HCT116 (cell line): ENCODE results near the gene GRIA1. TPM values are rescaled to one million over a fixed set of nuclear protein-coding genes. Genes with fewer than 3 reads are reported as not detected.

Experiments
- ATAC-seq: fragments of 200-7000 bp; cut with Tn5 transposase; 2 replicates; pipeline ENCODE4 v1.9.1; 2020; ENCODE audit warnings: mild to moderate bottlenecking, moderate library complexity
- BruUV-seq: library from RNA; stranded (reverse); fragments of 400-500 nt; replicated peaks from 2 replicates; lab custom pipeline; 2021; lab: Mats Ljungman, UMichigan
- CTCF ChIA-PET: fragments of 300-600 bp; sonication (Branson Sonifier 250); formaldehyde crosslinking; loops from one replicate; lab custom pipeline; 2021; ENCODE audit warnings: antibody characterized with exemption; lab: Charles Lee
- POLR2A ChIA-PET: fragments of 300-600, 350-600 bp; sonication (Branson Sonifier 250); formaldehyde crosslinking; loops from one replicate; lab custom pipeline; 2021; ENCODE audit warnings: antibody characterized with exemption; lab: Charles Lee
- RAD21 ChIA-PET, 2 experiments: fragments of 300-600 bp; sonication (Branson Sonifier 250); formaldehyde crosslinking; loops; one replicate each; lab custom pipeline; 2023; ENCODE audit warnings: low total read pairs in 2 of 2; ENCODE audit not compliant: uncharacterized antibody in 2 of 2, unreplicated experiment in 2 of 2, low non-redundant PET in 1 of 2; lab: Charles Lee
- DNase-seq: peaks from one replicate; pipeline ENCODE4 v3.0.0-alpha.2; 2010; ENCODE audit warnings: low read depth, low spot score
- H2AFZ ChIP-seq: fragments of 200-600 bp; shearing (Covaris generic), sonication (generic); 2 replicates; pipeline ENCODE4 v1.6.1; 2017; ENCODE audit warnings: low read depth, mixed run types, mixed read lengths, antibody characterized with exemption, low read length; ENCODE audit not compliant: poor library complexity, severe bottlenecking
- H3K27ac ChIP-seq: 2 replicates; pipeline ENCODE4 v1.5.1; 2012; ENCODE audit warnings: low read depth, low read length
- H3K27me3 ChIP-seq: fragments of 200-600 bp; sonication (generic); 2 replicates; pipeline ENCODE4 v1.6.1; 2016; ENCODE audit warnings: mixed run types, low read length, mixed read lengths; ENCODE audit not compliant: insufficient read depth
- H3K36me3 ChIP-seq, 2 experiments: fragments of 200-500 bp in 1 of 2; fragments of 200-600 bp in 1 of 2; sonication (Bioruptor generic) in 1 of 2; sonication (generic) in 1 of 2; 2 replicates each; pipeline versions ENCODE4 v1.5.1 to v1.6.1; 2014 to 2016; ENCODE audit warnings: low read length in 2 of 2, inconsistent platforms in 1 of 2, mixed read lengths in 1 of 2, mixed run types in 1 of 2; ENCODE audit not compliant: insufficient read depth in 2 of 2, control insufficient read depth in 1 of 2
- H3K4me1 ChIP-seq, 2 experiments: fragments of 200-600 bp in 1 of 2; sonication (generic) in 1 of 2; 2 replicates each; pipeline versions ENCODE4 v1.5.1 to v1.6.1; 2012 to 2017; ENCODE audit warnings: low read length in 2 of 2, inconsistent platforms in 1 of 2, mild to moderate bottlenecking in 1 of 2, mixed read lengths in 1 of 2, mixed run types in 1 of 2, moderate library complexity in 1 of 2; ENCODE audit not compliant: insufficient read depth in 2 of 2, control insufficient read depth in 1 of 2
- H3K4me2 ChIP-seq: fragments of 200-600 bp; sonication (generic); 2 replicates; pipeline ENCODE4 v1.6.1; 2017; ENCODE audit warnings: mixed run types, low read length, mixed read lengths
- H3K4me3 ChIP-seq, 2 experiments: fragments of 200-600 bp in 1 of 2; sonication (generic) in 1 of 2; replicated peaks in 1 of 2; 2 replicates each; pipeline ENCODE4 v1.5.1; 2011 to 2016; ENCODE audit warnings: low read length in 2 of 2, control low read depth in 1 of 2, low read depth in 1 of 2, mild to moderate bottlenecking in 1 of 2, mixed read lengths in 1 of 2, mixed run types in 1 of 2
- H3K79me2 ChIP-seq: fragments of 200-600 bp; sonication (generic); 2 replicates; pipeline ENCODE4 v1.6.1; 2017; ENCODE audit warnings: mild to moderate bottlenecking, mixed run types, low read length, moderate library complexity, mixed read lengths; ENCODE audit not compliant: insufficient read depth
- H3K9ac ChIP-seq: fragments of 200-600 bp; sonication (generic); 2 replicates; pipeline ENCODE4 v1.6.1; 2016; ENCODE audit warnings: low read length, mixed read lengths
- H3K9me2 ChIP-seq: fragments of 200-600 bp; sonication (generic), shearing (Covaris generic); 2 replicates; pipeline ENCODE4 v1.6.1; 2017; ENCODE audit warnings: mixed run types, mild to moderate bottlenecking, moderate library complexity; ENCODE audit not compliant: insufficient read depth
- H3K9me3 ChIP-seq, 2 experiments: fragments of 200-500 bp in 1 of 2; fragments of 200-600 bp in 1 of 2; sonication (Bioruptor generic) in 1 of 2; sonication (generic) in 1 of 2; 2 replicates each; pipeline ENCODE4 v1.6.1; 2014 to 2017; ENCODE audit warnings: low read length in 2 of 2, mixed read lengths in 2 of 2, inconsistent platforms in 1 of 2, low read depth in 1 of 2, mild to moderate bottlenecking in 1 of 2, mixed run types in 1 of 2, moderate library complexity in 1 of 2; ENCODE audit not compliant: control insufficient read depth in 1 of 2, insufficient read depth in 1 of 2
- H4K20me1 ChIP-seq: fragments of 200-600 bp; sonication (generic), shearing (Covaris generic); 2 replicates; pipeline ENCODE4 v1.6.1; 2017; ENCODE audit warnings: mixed run types, mild to moderate bottlenecking, moderate library complexity; ENCODE audit not compliant: insufficient read depth
- CEBPB ChIP-seq: IDR thresholded peaks from 2 replicates; pipeline ENCODE4 v1.6.1; 2012; ENCODE audit warnings: low read depth
- EGR1 ChIP-seq: IDR thresholded peaks from 2 replicates; pipeline ENCODE4 v1.6.1; 2012; ENCODE audit warnings: low read depth
- ELF1 ChIP-seq: IDR thresholded peaks from 2 replicates; pipeline ENCODE4 v1.6.1; 2012; ENCODE audit warnings: low read depth, borderline replicate concordance
- EZH2 ChIP-seq: fragments of 200-600 bp; sonication (generic); IDR thresholded peaks from 2 replicates; pipeline ENCODE4 v1.6.1; 2017; ENCODE audit warnings: antibody characterized with exemption, mixed run types
- EZH2phosphoT487 ChIP-seq: fragments of 200-600 bp; IDR thresholded peaks from 2 replicates; pipeline ENCODE4 v1.6.1; 2018; ENCODE audit warnings: antibody characterized with exemption, borderline replicate concordance
- FOSL1 ChIP-seq: IDR thresholded peaks from 2 replicates; pipeline ENCODE4 v1.6.1; 2012; ENCODE audit warnings: low read depth
- JUND ChIP-seq: IDR thresholded peaks from 2 replicates; pipeline ENCODE4 v1.6.1; 2012
- MAX ChIP-seq: IDR thresholded peaks from 2 replicates; pipeline ENCODE4 v1.6.1; 2012
- SIN3A ChIP-seq: IDR thresholded peaks from 2 replicates; pipeline ENCODE4 v1.6.1; 2012; ENCODE audit warnings: low read depth
- SP1 ChIP-seq: IDR thresholded peaks from 2 replicates; pipeline ENCODE4 v1.6.1; 2012; ENCODE audit warnings: low read depth
- intact Hi-C: fragments of 100-400 bp; cut with micrococcal nuclease; formaldehyde crosslinking; loops from 2 replicates; pipeline ENCODE4 v1.10.0; 2022
- total RNA-seq: library from RNA; stranded (reverse); gene quantifications from one replicate; pipeline ENCODE4 v1.2.1, GENCODE V29; 2021; ENCODE audit not compliant: unreplicated experiment
- TF ChIP-seq, protein P1 (sequence below): IDR thresholded peaks from 2 replicates; pipeline ENCODE4 v1.6.1; 2012; ENCODE audit warnings: low read depth
- TF ChIP-seq, protein P2 (sequence below): IDR thresholded peaks from 2 replicates; pipeline ENCODE4 v1.6.1; 2012
- TF ChIP-seq, protein P3 (sequence below), 3 experiments: fragments of 200-600 bp in 1 of 3; sonication (generic) in 1 of 3; IDR thresholded peaks in 2 of 3; conservative IDR thresholded peaks in 1 of 3; 2 replicates each; pipeline ENCODE4 v1.5.1; 2012 to 2017; ENCODE audit warnings: low read depth in 2 of 3, low read length in 2 of 3, antibody characterized with exemption in 1 of 3, borderline replicate concordance in 1 of 3, control low read depth in 1 of 3, mild to moderate bottlenecking in 1 of 3, mixed read lengths in 1 of 3, mixed run types in 1 of 3, moderate library complexity in 1 of 3; ENCODE audit not compliant: insufficient read depth in 1 of 3

The GRIA1 gene
- total RNA-seq, 1 experiment from 2014 or later, result not detected

- no peak for TF ChIP-seq EZH2
- TF ChIP-seq CEBPB, result no peak
- TF ChIP-seq, protein P1, sequence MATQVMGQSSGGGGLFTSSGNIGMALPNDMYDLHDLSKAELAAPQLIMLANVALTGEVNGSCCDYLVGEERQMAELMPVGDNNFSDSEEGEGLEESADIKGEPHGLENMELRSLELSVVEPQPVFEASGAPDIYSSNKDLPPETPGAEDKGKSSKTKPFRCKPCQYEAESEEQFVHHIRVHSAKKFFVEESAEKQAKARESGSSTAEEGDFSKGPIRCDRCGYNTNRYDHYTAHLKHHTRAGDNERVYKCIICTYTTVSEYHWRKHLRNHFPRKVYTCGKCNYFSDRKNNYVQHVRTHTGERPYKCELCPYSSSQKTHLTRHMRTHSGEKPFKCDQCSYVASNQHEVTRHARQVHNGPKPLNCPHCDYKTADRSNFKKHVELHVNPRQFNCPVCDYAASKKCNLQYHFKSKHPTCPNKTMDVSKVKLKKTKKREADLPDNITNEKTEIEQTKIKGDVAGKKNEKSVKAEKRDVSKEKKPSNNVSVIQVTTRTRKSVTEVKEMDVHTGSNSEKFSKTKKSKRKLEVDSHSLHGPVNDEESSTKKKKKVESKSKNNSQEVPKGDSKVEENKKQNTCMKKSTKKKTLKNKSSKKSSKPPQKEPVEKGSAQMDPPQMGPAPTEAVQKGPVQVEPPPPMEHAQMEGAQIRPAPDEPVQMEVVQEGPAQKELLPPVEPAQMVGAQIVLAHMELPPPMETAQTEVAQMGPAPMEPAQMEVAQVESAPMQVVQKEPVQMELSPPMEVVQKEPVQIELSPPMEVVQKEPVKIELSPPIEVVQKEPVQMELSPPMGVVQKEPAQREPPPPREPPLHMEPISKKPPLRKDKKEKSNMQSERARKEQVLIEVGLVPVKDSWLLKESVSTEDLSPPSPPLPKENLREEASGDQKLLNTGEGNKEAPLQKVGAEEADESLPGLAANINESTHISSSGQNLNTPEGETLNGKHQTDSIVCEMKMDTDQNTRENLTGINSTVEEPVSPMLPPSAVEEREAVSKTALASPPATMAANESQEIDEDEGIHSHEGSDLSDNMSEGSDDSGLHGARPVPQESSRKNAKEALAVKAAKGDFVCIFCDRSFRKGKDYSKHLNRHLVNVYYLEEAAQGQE, result no peak
- no peak for TF ChIP-seq MAX
- TF ChIP-seq SIN3A, result no peak
- TF ChIP-seq SP1, result no peak
Measured at GRCh38 chr5:153779836-153780235, 289.4 kb downstream of the GRIA1 start (continued).

DNA sequence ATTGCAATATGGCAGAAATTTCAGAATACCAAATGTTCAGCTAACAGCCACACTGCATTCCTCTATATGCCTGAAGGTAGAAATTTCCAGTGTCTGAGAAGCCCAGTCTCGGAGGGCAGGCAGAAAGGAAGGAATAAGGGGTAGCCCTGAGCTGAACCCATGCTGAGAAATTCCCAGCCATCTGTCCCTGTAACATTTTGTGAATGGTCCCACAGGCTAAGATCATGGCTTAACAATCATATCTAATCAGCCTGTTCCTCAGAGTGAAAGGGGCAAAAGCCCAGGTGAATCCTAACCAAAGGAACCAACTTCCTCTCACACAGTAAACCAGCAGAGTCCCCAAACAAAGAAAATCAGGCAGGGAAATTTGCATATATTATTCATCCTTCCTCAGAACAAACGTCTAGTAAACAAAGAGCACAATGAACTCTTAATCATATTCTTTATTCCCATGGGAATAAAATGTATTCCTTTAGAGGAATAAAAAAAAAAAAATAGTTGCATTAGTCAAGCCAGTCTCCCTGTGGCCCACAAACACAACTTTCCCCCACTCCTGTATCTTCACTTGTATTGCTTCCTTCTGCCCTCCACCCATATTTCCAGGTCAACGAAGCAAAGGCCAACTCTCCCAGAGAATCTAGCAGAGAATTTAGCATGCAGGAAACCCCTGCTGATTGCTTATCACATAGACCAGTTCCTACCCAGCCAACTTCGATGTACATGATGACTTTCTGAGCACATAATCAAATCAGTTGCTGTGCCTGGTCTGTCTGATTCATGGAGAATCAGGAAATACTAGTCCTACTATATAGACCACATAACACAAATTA lies 290.6 kb downstream of the GRIA1 start:
- Histone ChIP-seq H3K79me2 (no peaks in the 10 kb centered on the region), H4K20me1 (no peaks in the 10 kb centered on the region), H3K9me3 (no peaks in the 10 kb centered on the region), H3K4me2 (no peak overlapping the region), H3K9me2 (no peaks in the 10 kb centered on the region), H3K9ac (no peak overlapping the region), H3K36me3 (no peaks in the 10 kb centered on the region), H3K4me1 (no peaks in the 10 kb centered on the region), H3K27me3 (peaks cover 39% of the 10 kb centered on the region), H3K4me3 (no peak overlapping the region), H2AFZ (no peak overlapping the region), H3K27ac (no peak overlapping the region)
- ATAC-seq (no peak), DNase-seq (no peak)
- no TSS peak for BruUV-seq
- intact Hi-C loops, result no loop called here
- CTCF ChIA-PET, result no interaction called here
- POLR2A ChIA-PET, result no interaction called here
- RAD21 ChIA-PET, result no interaction called here
- TF ChIP-seq CEBPB (no peak), ELF1 (no peak), EGR1 (no peak), JUND (no peak), SIN3A (no peak), EZH2phosphoT487 (no peak), FOSL1 (no peak)
- TF ChIP-seq, protein P2, sequence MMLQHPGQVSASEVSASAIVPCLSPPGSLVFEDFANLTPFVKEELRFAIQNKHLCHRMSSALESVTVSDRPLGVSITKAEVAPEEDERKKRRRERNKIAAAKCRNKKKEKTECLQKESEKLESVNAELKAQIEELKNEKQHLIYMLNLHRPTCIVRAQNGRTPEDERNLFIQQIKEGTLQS, result no peak
- TF ChIP-seq, protein P1, result no peak
- TF ChIP-seq, protein P3, sequence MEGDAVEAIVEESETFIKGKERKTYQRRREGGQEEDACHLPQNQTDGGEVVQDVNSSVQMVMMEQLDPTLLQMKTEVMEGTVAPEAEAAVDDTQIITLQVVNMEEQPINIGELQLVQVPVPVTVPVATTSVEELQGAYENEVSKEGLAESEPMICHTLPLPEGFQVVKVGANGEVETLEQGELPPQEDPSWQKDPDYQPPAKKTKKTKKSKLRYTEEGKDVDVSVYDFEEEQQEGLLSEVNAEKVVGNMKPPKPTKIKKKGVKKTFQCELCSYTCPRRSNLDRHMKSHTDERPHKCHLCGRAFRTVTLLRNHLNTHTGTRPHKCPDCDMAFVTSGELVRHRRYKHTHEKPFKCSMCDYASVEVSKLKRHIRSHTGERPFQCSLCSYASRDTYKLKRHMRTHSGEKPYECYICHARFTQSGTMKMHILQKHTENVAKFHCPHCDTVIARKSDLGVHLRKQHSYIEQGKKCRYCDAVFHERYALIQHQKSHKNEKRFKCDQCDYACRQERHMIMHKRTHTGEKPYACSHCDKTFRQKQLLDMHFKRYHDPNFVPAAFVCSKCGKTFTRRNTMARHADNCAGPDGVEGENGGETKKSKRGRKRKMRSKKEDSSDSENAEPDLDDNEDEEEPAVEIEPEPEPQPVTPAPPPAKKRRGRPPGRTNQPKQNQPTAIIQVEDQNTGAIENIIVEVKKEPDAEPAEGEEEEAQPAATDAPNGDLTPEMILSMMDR (IDR thresholded peaks at IDR 0.05 in 2 of 3, conservative IDR thresholded peaks at IDR 0.05 in 1 of 3; ENCODE audit: borderline replicate concordance in 1 of 3, insufficient read depth in 1 of 3, low read depth in 2 of 3, low read length in 2 of 3), result no peak
